OCI-LY7 (cell line): ENCODE measurements around the gene NHERF2. TPM values are rescaled to one million over a fixed set of nuclear protein-coding genes. Genes with fewer than 3 reads are reported as not detected.

Source experiments
- BruUV-seq: library from RNA; stranded (reverse); fragments of 400-500 nt; replicated peaks from 2 replicates; lab custom pipeline; 2021; lab: Mats Ljungman, UMichigan
- CTCF ChIA-PET: fragments of 300-600 bp; sonication (Branson Sonifier 250); formaldehyde crosslinking; loops from one replicate; lab custom pipeline; 2022; ENCODE audit warnings: antibody characterized with exemption; ENCODE audit not compliant: unreplicated experiment; lab: Charles Lee
- POLR2A ChIA-PET: fragments of 300-600 bp; sonication (Branson Sonifier 250); formaldehyde crosslinking; loops from one replicate; lab custom pipeline; 2022; ENCODE audit warnings: antibody characterized with exemption; lab: Charles Lee
- DNase-seq: peaks from one replicate; pipeline ENCODE4 v3.0.0-alpha.2; 2015; ENCODE audit warnings: low spot score
- H2AFZ ChIP-seq: fragments of 200-600 bp; sonication (generic), shearing (Covaris generic); 2 replicates; pipeline ENCODE4 v1.6.1; 2014; ENCODE audit warnings: mild to moderate bottlenecking, antibody characterized with exemption, low read length, moderate library complexity
- H3K27ac ChIP-seq: fragments of 200-600 bp; sonication (generic); 2 replicates; pipeline ENCODE4 v1.5.1; 2014; ENCODE audit warnings: mixed run types, low read depth, mild to moderate bottlenecking, moderate library complexity, low read length, inconsistent platforms; ENCODE audit not compliant: poor library complexity, severe bottlenecking
- H3K36me3 ChIP-seq: fragments of 200-600 bp; sonication (generic); 2 replicates; pipeline ENCODE4 v1.6.1; 2014; ENCODE audit warnings: mild to moderate bottlenecking, antibody characterized with exemption, low read length, moderate library complexity, mixed read lengths; ENCODE audit not compliant: insufficient read depth
- H3K4me1 ChIP-seq: fragments of 200-600 bp; sonication (generic); 2 replicates; pipeline ENCODE4 v1.5.1; 2014; ENCODE audit warnings: mild to moderate bottlenecking, low read length; ENCODE audit not compliant: insufficient read depth, poor library complexity, severe bottlenecking
- H3K4me2 ChIP-seq: fragments of 200-600 bp; sonication (generic); 2 replicates; pipeline ENCODE4 v1.6.1; 2014; ENCODE audit warnings: mild to moderate bottlenecking, low read length
- H3K4me3 ChIP-seq: fragments of 200-600 bp; sonication (generic); 2 replicates; pipeline ENCODE4 v1.5.1; 2014; ENCODE audit warnings: mild to moderate bottlenecking, low read depth, low read length; ENCODE audit not compliant: poor library complexity, severe bottlenecking
- H3K79me2 ChIP-seq: fragments of 200-600 bp; sonication (generic); 2 replicates; pipeline ENCODE4 v1.6.1; 2016; ENCODE audit warnings: low read depth, mild to moderate bottlenecking, low read length, moderate library complexity, mixed read lengths; ENCODE audit not compliant: insufficient read depth
- H3K9me2 ChIP-seq: fragments of 200-600 bp; sonication (generic); 2 replicates; pipeline ENCODE4 v1.6.1; 2016; ENCODE audit warnings: mild to moderate bottlenecking, low read length, mixed read lengths; ENCODE audit not compliant: insufficient read depth
- H3K9me3 ChIP-seq: fragments of 200-600 bp; sonication (generic); 2 replicates; pipeline ENCODE4 v1.6.1; 2014; ENCODE audit warnings: mild to moderate bottlenecking, mixed run types, low read length, mixed read lengths
- H4K20me1 ChIP-seq: fragments of 200-600 bp; sonication (generic); 2 replicates; pipeline ENCODE4 v1.6.1; 2014; ENCODE audit warnings: mild to moderate bottlenecking, antibody characterized with exemption, low read length, moderate library complexity, mixed read lengths; ENCODE audit not compliant: insufficient read depth
- EZH2phosphoT487 ChIP-seq: fragments of 200-600 bp; sonication (generic); IDR thresholded peaks from 2 replicates; pipeline ENCODE4 v1.6.1; 2018; ENCODE audit warnings: low read depth, borderline replicate concordance, mild to moderate bottlenecking, mixed run types, antibody characterized with exemption, low read length, moderate library complexity, mixed read lengths
- intact Hi-C: fragments of 100-400 bp; cut with micrococcal nuclease; formaldehyde crosslinking; loops from one replicate; pipeline ENCODE4 v1.10.0; 2022; ENCODE audit not compliant: unreplicated experiment
- total RNA-seq, 2 experiments: library from RNA; depleted of rRNA in 1 of 2; stranded (reverse); fragments of >200 nt in 1 of 2; shearing (Covaris generic) in 1 of 2; gene quantifications; 2 replicates each; pipeline ENCODE4 v1.2.3, GENCODE V29; 2014 to 2022
- TF ChIP-seq, protein P1 (sequence below): fragments of 200-600 bp; sonication (generic); conservative IDR thresholded peaks from 2 replicates; pipeline ENCODE4 v1.5.1; 2014; ENCODE audit warnings: mild to moderate bottlenecking, antibody characterized with exemption, low read length, moderate library complexity, mixed read lengths

Gene NHERF2
- total RNA-seq, 2 experiments from 2014 or later: 0.27 TPM; not detected in 1

DNA sequence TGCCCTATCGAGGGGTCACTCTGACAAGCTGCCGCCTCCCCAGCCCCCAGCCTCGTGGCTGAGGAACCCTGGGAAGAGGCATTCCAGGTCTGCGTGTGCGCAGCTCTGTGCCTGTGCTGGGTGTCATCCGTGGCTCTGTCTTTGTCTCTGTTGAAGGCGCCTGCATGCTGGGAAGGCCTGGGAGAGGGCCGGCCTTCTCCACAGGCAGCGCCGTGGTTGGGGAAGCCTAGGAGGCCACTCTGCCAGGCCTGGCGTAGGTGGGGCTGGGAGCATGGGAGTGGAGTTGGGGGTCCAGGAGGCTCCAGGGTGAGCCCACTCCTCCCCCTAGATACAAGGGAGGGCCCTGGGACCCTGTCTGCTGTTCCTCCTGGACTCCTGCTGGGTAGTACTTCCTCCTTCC lies 3.3 kb downstream of the NHERF2 start:
- no peak overlapping the region for H2AFZ ChIP-seq
- ChIA-PET POLR2A (no interaction called here), CTCF (no interaction called here)
- H3K36me3 ChIP-seq: no peaks in the 10 kb centered on the region
- TF ChIP-seq, protein P1, sequence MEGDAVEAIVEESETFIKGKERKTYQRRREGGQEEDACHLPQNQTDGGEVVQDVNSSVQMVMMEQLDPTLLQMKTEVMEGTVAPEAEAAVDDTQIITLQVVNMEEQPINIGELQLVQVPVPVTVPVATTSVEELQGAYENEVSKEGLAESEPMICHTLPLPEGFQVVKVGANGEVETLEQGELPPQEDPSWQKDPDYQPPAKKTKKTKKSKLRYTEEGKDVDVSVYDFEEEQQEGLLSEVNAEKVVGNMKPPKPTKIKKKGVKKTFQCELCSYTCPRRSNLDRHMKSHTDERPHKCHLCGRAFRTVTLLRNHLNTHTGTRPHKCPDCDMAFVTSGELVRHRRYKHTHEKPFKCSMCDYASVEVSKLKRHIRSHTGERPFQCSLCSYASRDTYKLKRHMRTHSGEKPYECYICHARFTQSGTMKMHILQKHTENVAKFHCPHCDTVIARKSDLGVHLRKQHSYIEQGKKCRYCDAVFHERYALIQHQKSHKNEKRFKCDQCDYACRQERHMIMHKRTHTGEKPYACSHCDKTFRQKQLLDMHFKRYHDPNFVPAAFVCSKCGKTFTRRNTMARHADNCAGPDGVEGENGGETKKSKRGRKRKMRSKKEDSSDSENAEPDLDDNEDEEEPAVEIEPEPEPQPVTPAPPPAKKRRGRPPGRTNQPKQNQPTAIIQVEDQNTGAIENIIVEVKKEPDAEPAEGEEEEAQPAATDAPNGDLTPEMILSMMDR: no peak
- TF ChIP-seq EZH2phosphoT487: no peak
- H3K4me2 ChIP-seq: no peak overlapping the region
- no TSS peak for BruUV-seq
- no peaks in the 10 kb centered on the region for H3K79me2 ChIP-seq
- H3K4me3 ChIP-seq: no peak overlapping the region
- DNase-seq: no peak
- no peaks in the 10 kb centered on the region for H3K9me2 ChIP-seq
- no peak overlapping the region for H3K27ac ChIP-seq
- no peaks in the 10 kb centered on the region for H3K9me3 ChIP-seq
- no peaks in the 10 kb centered on the region for H4K20me1 ChIP-seq
- intact Hi-C loops: no loop called here
- H3K4me1 ChIP-seq: no peaks in the 10 kb centered on the region

DNA sequence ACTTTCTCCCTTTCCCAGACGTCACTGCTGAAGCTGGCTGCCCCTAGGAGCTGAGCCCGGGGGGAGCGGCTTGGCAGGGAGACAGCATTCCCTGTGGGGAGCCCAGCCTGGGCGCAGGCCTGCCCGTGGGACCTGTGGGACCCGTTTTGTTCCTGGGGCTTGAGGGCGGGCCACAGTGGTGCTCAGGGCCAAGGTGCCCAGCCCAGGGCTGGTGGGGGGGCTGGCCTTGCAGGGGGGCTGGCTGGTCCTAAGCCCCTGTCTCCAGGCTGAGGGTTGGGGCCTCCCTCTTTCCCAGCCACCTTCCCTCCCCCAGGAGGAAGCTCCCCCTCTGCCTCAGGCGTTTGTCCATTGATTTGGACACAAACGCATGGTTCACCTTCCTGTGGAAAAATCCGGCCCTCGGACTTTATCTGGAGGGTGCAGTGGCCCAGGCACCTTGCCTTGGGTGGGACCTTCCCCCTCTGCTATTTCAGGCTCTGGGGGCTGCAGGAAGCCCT lies 4.4 kb downstream of the NHERF2 start:
- TF ChIP-seq EZH2phosphoT487: no peak
- Histone ChIP-seq H2AFZ (no peak overlapping the region), H3K4me1 (no peaks in the 10 kb centered on the region), H3K9me2 (no peaks in the 10 kb centered on the region), H3K4me3 (no peak overlapping the region), H3K4me2 (no peak overlapping the region), H3K27ac (no peak overlapping the region), H4K20me1 (no peaks in the 10 kb centered on the region), H3K36me3 (no peaks in the 10 kb centered on the region), H3K79me2 (no peaks in the 10 kb centered on the region), H3K9me3 (no peaks in the 10 kb centered on the region)
- no peak for DNase-seq
- BruUV-seq: no TSS peak
- intact Hi-C loops: no loop called here
- ChIA-PET CTCF (no interaction called here), POLR2A (no interaction called here)

DNA sequence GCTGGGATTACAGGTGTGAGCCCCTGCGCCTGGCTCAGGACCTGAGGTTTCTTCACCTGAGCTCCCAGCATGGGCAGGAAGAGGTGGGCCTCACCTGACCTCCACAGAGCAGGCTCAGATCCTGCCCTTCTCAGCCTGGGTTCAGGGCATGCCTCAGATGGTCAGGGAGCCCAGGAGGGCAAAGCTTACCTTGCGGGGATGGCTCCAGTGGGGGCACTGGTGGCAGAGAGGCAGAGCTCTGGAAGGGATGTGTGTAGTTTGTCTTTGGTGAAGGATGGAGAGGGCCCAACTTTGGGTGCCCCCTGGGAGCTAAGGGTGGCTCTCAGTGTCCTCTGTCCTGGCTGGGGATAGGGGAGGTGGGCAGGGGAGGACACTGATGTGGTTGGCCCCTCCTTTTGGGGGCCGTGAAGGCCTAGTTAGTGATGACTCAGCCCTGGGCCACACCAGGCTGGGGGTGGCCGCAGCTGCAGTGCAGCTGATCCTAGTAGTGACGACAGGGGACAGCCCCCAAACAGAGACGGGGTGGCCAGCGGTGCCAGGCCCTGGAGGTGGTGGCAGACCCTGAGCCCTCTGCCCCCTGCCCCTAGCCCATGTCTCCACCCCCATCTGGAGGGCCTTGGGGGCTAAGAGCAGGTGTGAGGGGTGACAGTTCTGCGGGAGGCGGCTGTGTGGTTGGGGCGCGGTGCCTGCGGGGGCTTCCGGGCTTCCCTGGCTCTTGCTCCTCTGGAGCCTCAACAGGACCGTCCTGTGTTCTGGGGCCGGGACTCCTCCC lies 5.8 kb downstream of the NHERF2 start:
- Histone ChIP-seq H3K9me3 (no peaks in the 10 kb centered on the region), H3K27ac (no peak overlapping the region), H2AFZ (no peak overlapping the region)

More for the DNA sequence above, 5.8 kb downstream of the NHERF2 start:
- Histone ChIP-seq H3K36me3 (no peaks in the 10 kb centered on the region), H4K20me1 (no peaks in the 10 kb centered on the region), H3K79me2 (no peaks in the 10 kb centered on the region), H3K4me1 (no peaks in the 10 kb centered on the region), H3K4me2 (no peak overlapping the region), H3K4me3 (no peak overlapping the region), H3K9me2 (no peaks in the 10 kb centered on the region)
- intact Hi-C loops: no loop called here
- ChIA-PET CTCF (interaction anchor here (0.6 kb wide), 1 partner anchor 230 kb away, joined by 5 read pairs; no protein-coding TSS in a partner anchor), POLR2A (interaction anchor here (1.0 kb wide), 1 partner anchor 10 kb away, joined by 3 read pairs; no protein-coding TSS in a partner anchor)
- TF ChIP-seq EZH2phosphoT487: no peak
- TF ChIP-seq, protein P1: no peak
- BruUV-seq: no TSS peak
- no peak for DNase-seq
